ENCODE results near the gene NKD2.

- TF ChIP-seq CTCF (conservative IDR thresholded peaks at IDR 0.05) = no peak
- no peak for TF ChIP-seq EZH2 (IDR thresholded peaks at IDR 0.05; ENCODE audit: low read depth)
Measured at GRCh38 chr5:1068204-1068894, 59.7 kb downstream of the NKD2 start.
